DOHH2 (cell line): ENCODE measurements around the gene IQSEC1.

Experiments
- H3F3A ChIP-seq: fragments of 200-600 bp; sonication (generic), shearing (Covaris generic); 2 replicates; pipeline ENCODE4 v1.6.0; 2016; ENCODE audit warnings: antibody characterized with exemption, mild to moderate bottlenecking; ENCODE audit not compliant: control insufficient read depth, insufficient read depth
- H3K27ac ChIP-seq: fragments of 200-600 bp; sonication (generic); 2 replicates; pipeline ENCODE4 v1.5.1; 2014; ENCODE audit warnings: low read depth, mild to moderate bottlenecking, low read length, moderate library complexity
- H3K27me3 ChIP-seq: fragments of 200-600 bp; sonication (generic); 2 replicates; pipeline ENCODE4 v1.6.1; 2014; ENCODE audit warnings: mild to moderate bottlenecking, low read length, mixed read lengths; ENCODE audit not compliant: control insufficient read depth
- H3K36me3 ChIP-seq: fragments of 200-600 bp; sonication (generic); 2 replicates; pipeline ENCODE4 v1.6.1; 2014; ENCODE audit warnings: mild to moderate bottlenecking, low read length, moderate library complexity, mixed read lengths; ENCODE audit not compliant: control insufficient read depth
- H3K4me1 ChIP-seq: fragments of 200-600 bp; sonication (generic); 2 replicates; pipeline ENCODE4 v1.6.1; 2014; ENCODE audit warnings: mild to moderate bottlenecking, low read length, mixed read lengths; ENCODE audit not compliant: control insufficient read depth
- H3K4me2 ChIP-seq: fragments of 200-600 bp; sonication (generic); 2 replicates; pipeline ENCODE4 v1.6.0; 2014; ENCODE audit warnings: mild to moderate bottlenecking, low read length, moderate library complexity
- H3K4me3 ChIP-seq: fragments of 200-600 bp; sonication (generic); 2 replicates; pipeline ENCODE4 v1.5.1; 2014; ENCODE audit warnings: mild to moderate bottlenecking, low read length, mixed read lengths
- H3K79me2 ChIP-seq: fragments of 200-600 bp; sonication (generic); 2 replicates; pipeline ENCODE4 v1.6.1; 2014; ENCODE audit warnings: mild to moderate bottlenecking, low read length, mixed read lengths; ENCODE audit not compliant: control insufficient read depth
- H3K9me2 ChIP-seq: fragments of 200-600 bp; sonication (generic); replicated peaks from 2 replicates; pipeline ENCODE4 v1.6.1; 2014; ENCODE audit warnings: mild to moderate bottlenecking, low read length, mixed read lengths; ENCODE audit not compliant: control insufficient read depth
- H3K9me3 ChIP-seq: fragments of 200-600 bp; sonication (generic); 2 replicates; pipeline ENCODE4 v1.6.1; 2014; ENCODE audit warnings: antibody characterized with exemption, low read length, mixed read lengths; ENCODE audit not compliant: control insufficient read depth, insufficient read depth
- H4K20me1 ChIP-seq: fragments of 200-600 bp; sonication (generic); 2 replicates; pipeline ENCODE4 v1.6.0; 2014; ENCODE audit warnings: low read depth, mild to moderate bottlenecking, antibody characterized with exemption, low read length, moderate library complexity; ENCODE audit not compliant: control insufficient read depth, insufficient read depth
- CTCF ChIP-seq: fragments of 200-600 bp; sonication (generic); IDR thresholded peaks from one replicate; pipeline ENCODE4 v1.5.1; 2014; ENCODE audit warnings: antibody characterized with exemption, mild to moderate bottlenecking, low read depth, low read length; ENCODE audit not compliant: poor library complexity, severe bottlenecking
- EZH2phosphoT487 ChIP-seq: fragments of 200-600 bp; sonication (generic); IDR thresholded peaks from 2 replicates; pipeline ENCODE4 v1.6.1; 2017; ENCODE audit warnings: borderline replicate concordance, mild to moderate bottlenecking, antibody characterized with exemption, low read length, moderate library complexity, mixed read lengths

IQSEC1 gene

GRCh38 chr3:12931273-12931905 lies 141.8 kb downstream of the IQSEC1 start:
- H3K4me3 ChIP-seq = no peak overlapping the region

GRCh38 chr3:12929801-12930200 lies 143.4 kb downstream of the IQSEC1 start:
- H3K4me3 ChIP-seq = no peak overlapping the region
- H4K20me1 ChIP-seq = no peaks in the 10 kb centered on the region
- H3K4me2 ChIP-seq = no peak overlapping the region
- H3F3A ChIP-seq = no peaks in the 10 kb centered on the region
- H3K36me3 ChIP-seq = no peaks in the 10 kb centered on the region
- no peaks in the 10 kb centered on the region for H3K9me2 ChIP-seq
- TF ChIP-seq CTCF (no peak), EZH2phosphoT487 (no peak)
- H3K4me1 ChIP-seq = peaks cover 2% of the 10 kb centered on the region
- H3K9me3 ChIP-seq = no peaks in the 10 kb centered on the region
- no peaks in the 10 kb centered on the region for H3K79me2 ChIP-seq
- no peaks in the 10 kb centered on the region for H3K27me3 ChIP-seq
- H3K27ac ChIP-seq = no peak overlapping the region

More at GRCh38 chr3:12931273-12931905, 141.8 kb downstream of the IQSEC1 start:
- no peaks in the 10 kb centered on the region for H3K36me3 ChIP-seq
- no peaks in the 10 kb centered on the region for H3K4me1 ChIP-seq
- no peak overlapping the region for H3K4me2 ChIP-seq
- no peaks in the 10 kb centered on the region for H3K9me3 ChIP-seq
- H3F3A ChIP-seq = no peaks in the 10 kb centered on the region
- no peaks in the 10 kb centered on the region for H4K20me1 ChIP-seq
- no peaks in the 10 kb centered on the region for H3K9me2 ChIP-seq
- H3K27ac ChIP-seq = no peak overlapping the region
- no peaks in the 10 kb centered on the region for H3K27me3 ChIP-seq
- TF ChIP-seq EZH2phosphoT487 (no peak), CTCF (no peak)
- no peaks in the 10 kb centered on the region for H3K79me2 ChIP-seq

GRCh38 chr3:12926660-12927059 lies 146.6 kb downstream of the IQSEC1 start:
- no peak overlapping the region for H3K4me2 ChIP-seq
- no peaks in the 10 kb centered on the region for H3K79me2 ChIP-seq
- H3K36me3 ChIP-seq = no peaks in the 10 kb centered on the region
- no peaks in the 10 kb centered on the region for H4K20me1 ChIP-seq
- H3K9me3 ChIP-seq = no peaks in the 10 kb centered on the region
- TF ChIP-seq EZH2phosphoT487 = no peak
- TF ChIP-seq CTCF = no peak
- H3K27ac ChIP-seq = no peak overlapping the region
- no peaks in the 10 kb centered on the region for H3F3A ChIP-seq
- H3K4me1 ChIP-seq = peaks cover 9% of the 10 kb centered on the region
- no peak overlapping the region for H3K4me3 ChIP-seq
- no peaks in the 10 kb centered on the region for H3K27me3 ChIP-seq
- no peaks in the 10 kb centered on the region for H3K9me2 ChIP-seq
